Transverse colon (tissue), 4 donors: ENCODE measurements around the gene CHRNE. TPM values are rescaled to one million over a fixed set of nuclear protein-coding genes. Genes with fewer than 3 reads are reported as not detected.

ENCODE experiments used
- DNase-seq: peaks from one replicate; pipeline ENCODE4 v3.0.0-alpha.2; 2019
- H3K27ac ChIP-seq, 4 donors: fragments of 200-600 bp; sonication (generic); 2 replicates each; pipeline ENCODE4 v1.5.1; 2016 to 2018; ENCODE audit warnings: inconsistent platforms in 4 of 4
- H3K27me3 ChIP-seq: fragments of 200-600 bp; sonication (generic); 2 replicates; pipeline ENCODE4 v1.5.1; 2017; ENCODE audit warnings: inconsistent platforms
- H3K36me3 ChIP-seq, 4 donors: fragments of 200-600 bp; sonication (generic); 2 replicates each; pipeline ENCODE4 v1.5.1; 2017 to 2019; ENCODE audit warnings: inconsistent platforms in 4 of 4
- H3K4me1 ChIP-seq, 4 donors: fragments of 200-600 bp; sonication (generic); 2 replicates each; pipeline ENCODE4 v1.5.1; 2017 to 2020; ENCODE audit warnings: inconsistent platforms in 4 of 4
- H3K4me3 ChIP-seq, 4 donors: fragments of 200-600 bp; sonication (generic); 1 replicate in 1 of 4; 2 replicates in 3 of 4; pipeline versions ENCODE4 v1.5.1 to v1.6.1; 2017 to 2019; ENCODE audit warnings: inconsistent platforms in 4 of 4
- H3K9me3 ChIP-seq, 2 donors: fragments of 200-600 bp; sonication (generic); 2 replicates each; pipeline ENCODE4 v1.5.1; 2017 to 2019; ENCODE audit warnings: inconsistent platforms in 2 of 2
- CTCF ChIP-seq, 5 experiments: fragments of 200-600 bp in 3 of 5; fragments of 450-650 bp in 2 of 5; sonication (generic) in 3 of 5; IDR thresholded peaks; 1 replicate in 2 of 5; 2 replicates in 3 of 5; pipeline ENCODE4 v1.5.1; 2016 to 2017; ENCODE audit warnings: antibody characterized with exemption in 5 of 5, inconsistent platforms in 3 of 5, mild to moderate bottlenecking in 2 of 5, moderate library complexity in 1 of 5
- EP300 ChIP-seq: sonication (generic); formaldehyde crosslinking; IDR thresholded peaks from one replicate; pipeline ENCODE4 v1.6.1; 2017; ENCODE audit warnings: antibody characterized with exemption, low read depth
- POLR2A ChIP-seq: fragments of 450-650 bp; IDR thresholded peaks from one replicate; pipeline ENCODE4 v1.6.1; 2016; ENCODE audit warnings: antibody characterized with exemption, mild to moderate bottlenecking, moderate library complexity
- POLR2AphosphoS5 ChIP-seq, 3 donors: sonication (generic); formaldehyde crosslinking; IDR thresholded peaks; one replicate each; pipeline ENCODE4 v1.6.1; 2016; ENCODE audit warnings: antibody characterized with exemption in 3 of 3
- WGBS, 2 donors: methylation state at CpG; one replicate each; pipeline ENCODE4 v1.1.5; 2018; ENCODE audit warnings: low coverage in 1 of 2; 5-methylcytosine and 5-hydroxymethylcytosine counted together
- in situ Hi-C, 4 donors: fragments of 200-750 bp; cut with MboI; loops; one replicate each; pipeline versions ENCODE4 v1.15.0 to v1.15.1; 2017; ENCODE audit warnings: low sequenced_read_pairs in 3 of 4, low pct_ligation_motif_present in 1 of 4, low pct_unique_long_range_greater_than_20kb in 1 of 4
- intact Hi-C: fragments of 100-400 bp; cut with DNase I; formaldehyde crosslinking; loops from one replicate; pipeline ENCODE4 v1.15.1; 2023; ENCODE audit warnings: low total_unique reads
- total RNA-seq, 4 donors: library from RNA; depleted of rRNA; stranded (reverse); fragments of >200 nt; gene quantifications; one replicate each; pipeline ENCODE4 v1.1.0, GENCODE V29; 2016

CHRNE gene
- total RNA-seq, 4 donors from 2014 or later = 0.32 TPM; not detected in 3

DNA sequence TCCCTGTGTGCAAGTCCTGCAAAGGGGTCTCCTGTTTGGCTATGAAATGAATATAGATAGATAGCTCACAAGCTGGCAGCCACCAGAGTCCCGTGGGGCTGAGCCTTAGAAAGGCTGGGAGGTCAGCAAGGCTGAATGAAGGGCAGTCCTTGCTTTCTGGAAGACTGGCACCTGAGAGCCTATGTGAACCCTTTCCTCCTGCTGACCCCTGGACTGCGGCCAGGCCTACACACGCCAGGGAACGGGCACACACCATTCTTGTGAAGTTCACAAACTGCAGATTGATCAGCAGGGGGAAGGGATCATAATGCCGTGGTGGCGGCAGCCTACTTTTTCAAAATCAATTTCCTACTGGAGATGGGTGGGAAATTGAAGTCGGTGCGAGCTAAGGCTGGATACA is 4.5 kb downstream of the CHRNE start:
- H3K4me1 ChIP-seq = peaks cover 0 to 35% (median 23%) of the 10 kb centered on the region in 4 donors
- in situ Hi-C loops (loop anchor here in 2 of 4 donors (25.0 kb wide), 1 partner anchor 111 kb away; the partner anchor contains the start of genes GLTPD2 (in 2 of the 2), PSMB6 (in 2 of the 2) and VMO1 (in 2 of the 2)), intact Hi-C loops (loop anchor here (10.0 kb wide), 1 partner anchor 164 kb away; the partner anchor contains the start of genes CXCL16, MED11 and ZMYND15)
- peaks cover 0 to 25% (median 10%) of the 10 kb centered on the region in 4 donors for H3K36me3 ChIP-seq
- TF ChIP-seq POLR2A (no peak), POLR2AphosphoS5 (IDR thresholded peaks at IDR 0.05) (no peak), CTCF (IDR thresholded peaks at IDR 0.05) (no peak)
- DNase-seq = no peak
- 82 to 100% methylated on average over 2 to 8 of the region's 8 CpGs for WGBS, 2 donors
- no peak overlapping the region for H3K27ac ChIP-seq
- no peaks in the 10 kb centered on the region for H3K9me3 ChIP-seq
- peaks cover 15% of the 10 kb centered on the region for H3K27me3 ChIP-seq
- no peak overlapping the region for H3K4me3 ChIP-seq

GRCh38 chr17:4897785-4898184 is 5.1 kb downstream of the CHRNE start:
- no peaks in the 10 kb centered on the region for H3K9me3 ChIP-seq
- 85 to 90% methylated on average over 2 to 5 of the region's 5 CpGs for WGBS, 2 donors
- peaks cover 0 to 30% (median 11%) of the 10 kb centered on the region in 4 donors for H3K36me3 ChIP-seq
- intact Hi-C loops (loop anchor here (10.0 kb wide), 1 partner anchor 163 kb away; the partner anchor contains the start of genes CXCL16, MED11 and ZMYND15), in situ Hi-C loops (loop anchor here in 2 of 4 donors (25.0 kb wide), 1 partner anchor 110 kb away; the partner anchor contains the start of genes GLTPD2 (in 2 of the 2), PSMB6 (in 2 of the 2) and VMO1 (in 2 of the 2))
- H3K4me1 ChIP-seq = peaks cover 0 to 29% (median 20%) of the 10 kb centered on the region in 4 donors
- no peak for DNase-seq
- no peak overlapping the region for H3K27ac ChIP-seq
- no peak for TF ChIP-seq POLR2A
- TF ChIP-seq EP300 = no peak
- TF ChIP-seq POLR2AphosphoS5 (IDR thresholded peaks at IDR 0.05) = no peak
- no peak for TF ChIP-seq CTCF (IDR thresholded peaks at IDR 0.05)
- H3K4me3 ChIP-seq = no peak overlapping the region
- peaks cover 15% of the 10 kb centered on the region for H3K27me3 ChIP-seq

DNA sequence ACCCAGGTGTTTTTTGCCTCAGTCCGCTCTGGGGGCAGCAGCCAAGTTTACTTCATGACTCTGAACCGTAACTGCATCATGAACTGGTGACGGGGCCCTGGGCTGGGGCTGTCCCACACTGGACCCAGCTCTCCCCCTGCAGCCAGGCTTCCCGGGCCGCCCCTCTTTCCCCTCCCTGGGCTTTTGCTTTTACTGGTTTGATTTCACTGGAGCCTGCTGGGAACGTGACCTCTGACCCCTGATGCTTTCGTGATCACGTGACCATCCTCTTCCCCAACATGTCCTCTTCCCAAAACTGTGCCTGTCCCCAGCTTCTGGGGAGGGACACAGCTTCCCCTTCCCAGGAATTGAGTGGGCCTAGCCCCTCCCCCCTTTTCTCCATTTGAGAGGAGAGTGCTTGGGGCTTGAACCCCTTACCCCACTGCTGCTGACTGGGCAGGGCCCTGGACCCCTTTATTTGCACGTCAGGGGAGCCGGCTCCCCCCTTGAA is 5.7 kb downstream of the CHRNE start:
- no peak overlapping the region for H3K27ac ChIP-seq
- intact Hi-C loops (loop anchor here (10.0 kb wide), 1 partner anchor 162 kb away; the partner anchor contains the start of genes CXCL16, MED11 and ZMYND15), in situ Hi-C loops (loop anchor here in 2 of 4 donors (25.0 kb wide), 1 partner anchor 110 kb away; the partner anchor contains the start of genes GLTPD2 (in 2 of the 2), PSMB6 (in 2 of the 2) and VMO1 (in 2 of the 2))
- no peaks in the 10 kb centered on the region for H3K9me3 ChIP-seq
- TF ChIP-seq POLR2AphosphoS5 (IDR thresholded peaks at IDR 0.05) = no peak
- WGBS, 2 donors = 86 to 100% methylated on average over 1 to 10 of the region's 10 CpGs
- no peak for DNase-seq
- H3K4me3 ChIP-seq = no peak overlapping the region
- peaks cover 15% of the 10 kb centered on the region for H3K27me3 ChIP-seq
- peaks cover 0 to 30% (median 12%) of the 10 kb centered on the region in 4 donors for H3K36me3 ChIP-seq
- H3K4me1 ChIP-seq = peaks cover 0 to 29% (median 20%) of the 10 kb centered on the region in 4 donors

GRCh38 chr17:4896332-4897197 is 6.3 kb downstream of the CHRNE start:
- TF ChIP-seq POLR2A = no peak
- no peak for TF ChIP-seq POLR2AphosphoS5 (IDR thresholded peaks at IDR 0.05)
- no peak for TF ChIP-seq CTCF (IDR thresholded peaks at IDR 0.05)
- no peak for TF ChIP-seq EP300
- Histone ChIP-seq H3K27ac (no peak overlapping the region), H3K4me3 (no peak overlapping the region), H3K4me1 (peaks cover 0 to 26% (median 20%) of the 10 kb centered on the region in 4 donors), H3K27me3 (peaks cover 15% of the 10 kb centered on the region), H3K36me3 (peaks cover 0 to 35% (median 15%) of the 10 kb centered on the region in 4 donors), H3K9me3 (no peaks in the 10 kb centered on the region)
- DNase-seq = no peak
- in situ Hi-C loops = loop anchor here in 2 of 4 donors (25.0 kb wide), 1 partner anchor 109 kb away; the partner anchor contains the start of genes GLTPD2 (in 2 of the 2), PSMB6 (in 2 of the 2) and VMO1 (in 2 of the 2)
- 81 to 83% methylated on average over 2 to 23 of the region's 27 CpGs for WGBS, 2 donors
- intact Hi-C loops = loop anchor here (10.0 kb wide), 1 partner anchor 162 kb away; the partner anchor contains the start of genes CXCL16, MED11 and ZMYND15
